ENCODE data around the gene KCTD17.

Gene KCTD17

DNA sequence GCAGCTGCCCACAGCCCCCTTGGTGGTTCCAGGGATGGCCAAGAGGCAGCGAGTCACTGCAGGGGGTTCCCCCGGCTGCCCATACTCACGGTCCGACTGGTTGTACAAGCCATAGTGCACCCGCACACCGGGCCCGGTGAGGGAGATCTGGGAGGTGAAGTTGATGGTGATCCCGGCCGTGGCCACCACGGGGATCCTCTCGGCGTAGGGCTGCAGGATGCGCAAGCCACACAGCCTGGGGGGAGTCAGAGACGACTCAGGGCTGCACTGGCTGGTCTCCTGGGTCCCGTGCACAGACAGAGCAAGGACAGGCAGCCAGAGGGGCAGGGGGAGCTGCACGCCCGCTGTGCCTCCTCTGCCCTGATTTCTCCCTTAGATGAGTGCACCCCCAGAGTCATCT, 23.5 kb downstream of the KCTD17 start:
- 0 out of 2 replicates have a peak, but pooled peaks cover under 1% of the 10 kb centered on the region for H3K27me3 ChIP-seq (ENCODE audit: insufficient read depth, low read length)
- H3K4me3 ChIP-seq (ENCODE audit: low read depth, low read length, poor library complexity, severe bottlenecking) = no peak overlapping the region
- TF ChIP-seq, protein P1, sequence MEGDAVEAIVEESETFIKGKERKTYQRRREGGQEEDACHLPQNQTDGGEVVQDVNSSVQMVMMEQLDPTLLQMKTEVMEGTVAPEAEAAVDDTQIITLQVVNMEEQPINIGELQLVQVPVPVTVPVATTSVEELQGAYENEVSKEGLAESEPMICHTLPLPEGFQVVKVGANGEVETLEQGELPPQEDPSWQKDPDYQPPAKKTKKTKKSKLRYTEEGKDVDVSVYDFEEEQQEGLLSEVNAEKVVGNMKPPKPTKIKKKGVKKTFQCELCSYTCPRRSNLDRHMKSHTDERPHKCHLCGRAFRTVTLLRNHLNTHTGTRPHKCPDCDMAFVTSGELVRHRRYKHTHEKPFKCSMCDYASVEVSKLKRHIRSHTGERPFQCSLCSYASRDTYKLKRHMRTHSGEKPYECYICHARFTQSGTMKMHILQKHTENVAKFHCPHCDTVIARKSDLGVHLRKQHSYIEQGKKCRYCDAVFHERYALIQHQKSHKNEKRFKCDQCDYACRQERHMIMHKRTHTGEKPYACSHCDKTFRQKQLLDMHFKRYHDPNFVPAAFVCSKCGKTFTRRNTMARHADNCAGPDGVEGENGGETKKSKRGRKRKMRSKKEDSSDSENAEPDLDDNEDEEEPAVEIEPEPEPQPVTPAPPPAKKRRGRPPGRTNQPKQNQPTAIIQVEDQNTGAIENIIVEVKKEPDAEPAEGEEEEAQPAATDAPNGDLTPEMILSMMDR (IDR thresholded peaks at IDR 0.05; ENCODE audit: low read length) = no peak
- TF ChIP-seq EZH2 (IDR thresholded peaks at IDR 0.05; ENCODE audit: borderline replicate concordance, low read length) = no peak

DNA sequence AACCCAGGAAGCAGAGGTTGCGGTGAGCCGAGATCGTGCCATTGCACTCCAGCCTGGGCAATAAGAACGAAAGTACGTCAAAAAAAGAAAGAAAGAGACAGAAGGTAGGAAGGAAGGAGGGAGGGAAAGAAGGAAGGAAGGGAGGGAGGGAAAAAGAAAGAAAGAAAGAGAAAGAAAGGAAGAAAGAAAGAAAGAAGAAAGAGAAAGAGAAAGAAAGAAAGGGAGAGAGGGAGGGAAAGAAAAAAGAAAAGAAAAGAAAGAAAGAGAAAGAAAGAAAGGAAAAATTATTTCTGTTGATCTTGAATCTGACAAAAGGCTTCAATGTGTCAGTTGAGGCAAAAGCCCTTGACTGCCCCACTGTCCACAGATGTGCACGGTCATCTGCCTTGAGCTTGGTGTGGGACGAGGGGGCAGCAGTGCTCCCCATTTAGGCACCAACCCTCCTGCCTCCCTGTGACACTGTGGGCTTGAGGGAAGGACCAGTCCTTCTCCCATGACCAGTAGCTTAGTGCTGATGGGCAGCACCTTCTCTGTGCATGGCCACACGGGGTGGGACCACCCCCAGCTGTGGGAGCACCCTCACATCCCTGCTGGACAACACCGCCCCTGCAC, 24.4 kb downstream of the KCTD17 start:
- H3K9me3 ChIP-seq (ENCODE audit: low read length) = no peaks in the 10 kb centered on the region
- H3K4me1 ChIP-seq (ENCODE audit: insufficient read depth, low read length, severe bottlenecking) = no peaks in the 10 kb centered on the region
- no peak overlapping the region for H3K4me3 ChIP-seq (ENCODE audit: low read depth, low read length, poor library complexity, severe bottlenecking)
- no peak overlapping the region for H3K4me2 ChIP-seq (ENCODE audit: low read length)
- H2AFZ ChIP-seq (ENCODE audit: low read length) = no peak overlapping the region
- H3K27ac ChIP-seq (ENCODE audit: low read depth, low read length, poor library complexity, severe bottlenecking) = no peak overlapping the region
- H3K9ac ChIP-seq (ENCODE audit: low read length) = no peak overlapping the region
- TF ChIP-seq, protein P1 (IDR thresholded peaks at IDR 0.05; ENCODE audit: low read length) = no peak
- TF ChIP-seq EZH2 (IDR thresholded peaks at IDR 0.05; ENCODE audit: borderline replicate concordance, low read length) = no peak
- 0 out of 2 replicates have a peak, but pooled peaks cover 7% of the 10 kb centered on the region for H3K27me3 ChIP-seq (ENCODE audit: insufficient read depth, low read length)
- no peaks in the 10 kb centered on the region for H3K36me3 ChIP-seq (ENCODE audit: insufficient read depth, low read length)
- H3F3A ChIP-seq (ENCODE audit: insufficient read depth, low read length) = no peaks in the 10 kb centered on the region
- H4K20me1 ChIP-seq (ENCODE audit: insufficient read depth, low read length) = no peaks in the 10 kb centered on the region
- H3K79me2 ChIP-seq (ENCODE audit: insufficient read depth, low read length) = no peaks in the 10 kb centered on the region
- no peaks in the 10 kb centered on the region for H3K9me2 ChIP-seq (ENCODE audit: low read depth, low read length)

More for the DNA sequence above, 23.5 kb downstream of the KCTD17 start:
- no peak overlapping the region for H3K9ac ChIP-seq (ENCODE audit: low read length)
- no peaks in the 10 kb centered on the region for H3F3A ChIP-seq (ENCODE audit: insufficient read depth, low read length)
- no peaks in the 10 kb centered on the region for H3K36me3 ChIP-seq (ENCODE audit: insufficient read depth, low read length)
- no peak overlapping the region for H3K27ac ChIP-seq (ENCODE audit: low read depth, low read length, poor library complexity, severe bottlenecking)
- H3K4me1 ChIP-seq (ENCODE audit: insufficient read depth, low read length, severe bottlenecking) = no peaks in the 10 kb centered on the region
- no peak overlapping the region for H3K4me2 ChIP-seq (ENCODE audit: low read length)
- H3K9me3 ChIP-seq (ENCODE audit: low read length) = no peaks in the 10 kb centered on the region
- no peak overlapping the region for H2AFZ ChIP-seq (ENCODE audit: low read length)
- H4K20me1 ChIP-seq (ENCODE audit: insufficient read depth, low read length) = no peaks in the 10 kb centered on the region
- H3K79me2 ChIP-seq (ENCODE audit: insufficient read depth, low read length) = no peaks in the 10 kb centered on the region
- no peaks in the 10 kb centered on the region for H3K9me2 ChIP-seq (ENCODE audit: low read depth, low read length)

DNA sequence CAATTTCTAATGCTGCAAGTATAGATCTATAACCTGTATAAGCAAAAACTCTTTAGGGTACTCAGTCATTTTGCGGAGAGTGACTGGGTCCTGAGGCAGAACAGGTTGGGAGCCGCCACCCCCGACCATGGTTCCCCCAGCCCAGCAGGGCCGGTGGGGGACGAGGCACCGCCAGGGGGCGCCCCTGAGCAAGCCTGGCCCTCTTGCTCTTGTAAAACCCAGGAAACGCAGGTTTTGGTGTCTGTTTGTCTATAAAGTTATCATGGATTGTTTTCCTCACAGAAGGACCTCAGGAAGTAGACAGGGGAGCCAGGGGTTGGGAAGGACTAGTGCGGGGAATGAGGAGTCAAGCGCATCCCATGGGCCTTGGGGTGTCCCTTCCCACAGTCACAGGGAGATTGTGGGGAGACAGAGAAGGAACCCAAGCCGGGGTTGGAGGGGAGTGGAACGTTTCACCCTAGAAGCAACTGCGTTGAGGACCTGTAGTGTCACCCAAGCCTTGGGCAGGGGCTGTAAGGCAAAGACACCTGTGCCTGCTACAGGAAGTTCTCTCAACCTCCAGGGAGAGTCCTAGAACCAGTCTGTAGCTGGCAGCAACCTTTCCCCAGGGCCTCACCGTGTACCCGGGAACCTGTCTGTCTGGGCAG, 26.4 kb downstream of the KCTD17 start:
- no peak overlapping the region for H3K27ac ChIP-seq (ENCODE audit: low read depth, low read length, poor library complexity, severe bottlenecking)
- TF ChIP-seq, protein P1 (IDR thresholded peaks at IDR 0.05; ENCODE audit: low read length) = peak; percentile 94
- TF ChIP-seq EZH2 (IDR thresholded peaks at IDR 0.05; ENCODE audit: borderline replicate concordance, low read length) = no peak
- no peaks in the 10 kb centered on the region for H3K79me2 ChIP-seq (ENCODE audit: insufficient read depth, low read length)
- peaks cover 11% of the 10 kb centered on the region; the same call in 1 of the 2 replicates for H3K27me3 ChIP-seq (ENCODE audit: insufficient read depth, low read length)
- no peak overlapping the region for H3K4me2 ChIP-seq (ENCODE audit: low read length)
- H3K36me3 ChIP-seq (ENCODE audit: insufficient read depth, low read length) = no peaks in the 10 kb centered on the region
- no peak overlapping the region for H3K4me3 ChIP-seq (ENCODE audit: low read depth, low read length, poor library complexity, severe bottlenecking)
- H3K9me2 ChIP-seq (ENCODE audit: low read depth, low read length) = no peaks in the 10 kb centered on the region
- H4K20me1 ChIP-seq (ENCODE audit: insufficient read depth, low read length) = no peaks in the 10 kb centered on the region
- no peaks in the 10 kb centered on the region for H3K4me1 ChIP-seq (ENCODE audit: insufficient read depth, low read length, severe bottlenecking)
- no peak overlapping the region for H3K9ac ChIP-seq (ENCODE audit: low read length)
- H3K9me3 ChIP-seq (ENCODE audit: low read length) = no peaks in the 10 kb centered on the region
- no peaks in the 10 kb centered on the region for H3F3A ChIP-seq (ENCODE audit: insufficient read depth, low read length)
- H2AFZ ChIP-seq (ENCODE audit: low read length) = no peak overlapping the region
